Dermis microvascular lymphatic vessel endothelial cell (primary cell): Measurements from ENCODE around the gene NR2F1. TPM values are rescaled to one million over a fixed set of nuclear protein-coding genes. Genes with fewer than 3 reads are reported as not detected.

Experiments used
- DNase-seq, 2 donors: peaks; one replicate each; pipeline versions ENCODE4 v3.0.0 to v3.0.0-alpha.2; 2010; ENCODE audit warnings: low read depth in 2 of 2
- total RNA-seq: library from RNA; depleted of rRNA; stranded (reverse); fragments of >200 nt; gene quantifications from 2 replicates; pipeline ENCODE4 v1.2.1, GENCODE V29; 2014

Gene NR2F1
- total RNA-seq, 1 donor from 2014 or later = 41.5 TPM

GRCh38 chr5:93603793-93604643 is 21.0 kb downstream of the NR2F1 start:
- peak in 1 of 2 donors; percentile 32 for DNase-seq

DNA sequence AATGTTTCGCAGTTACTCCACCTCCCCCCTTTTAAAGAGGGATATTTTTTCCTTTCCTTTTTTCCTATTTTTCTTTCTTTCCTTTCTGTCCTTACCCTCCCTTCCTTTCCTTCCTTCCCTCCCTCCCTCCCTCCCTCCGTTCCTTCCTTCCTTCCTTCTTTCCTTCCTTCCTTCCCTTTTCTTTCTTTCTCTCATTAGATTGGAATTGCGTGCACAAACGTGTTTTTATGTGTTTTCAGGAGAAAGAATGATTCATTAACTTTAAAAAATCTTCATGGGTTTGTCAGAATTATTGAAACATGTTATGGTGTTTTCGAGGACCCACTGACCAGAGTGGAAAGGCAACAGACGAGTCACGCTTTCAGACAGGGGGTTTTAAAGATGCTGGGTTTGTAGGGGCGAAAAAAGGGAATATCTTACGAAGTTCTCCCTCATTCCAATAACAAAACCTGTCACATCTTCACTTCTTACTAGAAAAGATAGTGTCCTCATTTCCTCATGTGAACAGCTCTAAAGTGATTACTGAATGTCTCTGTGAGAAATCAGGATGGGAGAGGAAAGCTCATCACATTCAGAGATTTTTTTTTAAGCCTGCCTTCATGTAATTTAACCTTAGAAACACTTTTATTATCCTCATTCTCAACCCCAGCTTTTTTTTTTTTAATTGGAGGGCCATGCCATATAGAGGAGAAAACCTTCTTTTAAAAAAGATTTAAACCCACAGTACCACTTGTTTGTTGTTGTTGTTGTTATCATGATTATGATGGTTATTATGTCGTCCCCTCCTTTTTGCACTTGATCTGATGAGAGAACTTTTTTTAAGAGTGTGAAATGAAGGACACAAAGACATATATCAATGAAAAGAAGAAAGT is 21.9 kb downstream of the NR2F1 start:
- no peak for DNase-seq

GRCh38 chr5:93606382-93606752 is 23.3 kb downstream of the NR2F1 start:
- DNase-seq = no peak

DNA sequence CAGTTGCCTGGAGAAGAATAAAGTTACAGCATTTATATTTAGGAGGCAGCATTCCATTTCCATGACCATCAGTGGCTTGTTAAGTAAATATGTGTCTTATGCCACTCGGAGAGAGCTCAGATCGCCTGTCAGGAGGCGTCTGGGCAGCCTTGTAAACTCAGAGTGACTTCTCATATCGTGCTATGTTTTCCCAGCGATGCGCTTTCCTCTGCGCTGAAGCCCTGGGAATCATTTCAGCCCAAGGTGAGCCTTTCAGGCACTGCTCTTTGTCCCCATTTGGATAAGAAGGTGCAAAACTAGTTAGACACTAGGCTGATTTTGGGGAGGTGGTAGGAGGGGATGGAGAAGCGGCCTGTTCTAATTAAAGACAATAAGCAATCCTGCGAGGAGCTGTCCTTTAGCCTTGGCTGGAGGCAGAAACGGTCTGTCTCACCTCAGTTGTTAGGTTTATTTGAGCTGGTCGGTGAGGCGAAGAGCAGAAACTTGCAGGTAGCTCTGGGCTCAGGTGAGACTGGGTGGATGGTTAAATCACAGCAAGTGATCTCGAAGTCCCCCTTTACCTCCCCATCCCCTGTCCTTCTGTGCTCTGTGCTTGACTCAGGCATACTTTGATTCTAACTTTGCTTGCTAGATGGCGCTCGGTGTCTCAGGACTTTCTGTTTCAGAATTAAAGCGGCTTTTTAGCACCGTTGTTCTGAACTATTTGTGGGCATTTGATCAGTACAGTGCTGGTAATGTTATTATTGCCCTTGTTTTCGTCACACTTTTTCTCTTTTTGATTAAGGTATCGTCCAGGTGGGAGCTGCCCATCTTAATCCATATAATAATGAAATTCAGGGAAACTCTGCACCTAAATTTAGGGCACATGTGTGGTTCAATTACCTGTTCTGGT is 24.6 kb downstream of the NR2F1 start:
- peak in 1 of 2 donors; percentile 66 for DNase-seq

DNA sequence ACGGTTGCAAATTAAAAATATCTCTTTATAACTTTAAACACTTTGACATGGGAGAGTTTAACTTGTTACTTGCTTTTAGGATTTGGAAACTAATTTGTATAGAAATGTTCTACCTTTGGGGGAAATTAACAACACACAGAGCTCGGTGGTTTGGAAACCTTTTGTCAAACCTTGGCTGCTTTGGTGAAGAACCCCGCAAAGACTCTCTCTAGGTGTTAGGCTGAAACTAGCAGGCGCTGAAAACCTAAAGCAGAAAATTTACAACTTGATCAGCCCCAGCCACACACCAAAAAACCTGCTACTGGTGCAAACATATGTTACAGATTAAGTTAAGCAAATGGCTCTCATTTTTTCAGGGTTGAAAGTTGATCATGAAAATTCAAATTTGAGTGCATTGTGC is 25.8 kb downstream of the NR2F1 start:
- no peak for DNase-seq

DNA sequence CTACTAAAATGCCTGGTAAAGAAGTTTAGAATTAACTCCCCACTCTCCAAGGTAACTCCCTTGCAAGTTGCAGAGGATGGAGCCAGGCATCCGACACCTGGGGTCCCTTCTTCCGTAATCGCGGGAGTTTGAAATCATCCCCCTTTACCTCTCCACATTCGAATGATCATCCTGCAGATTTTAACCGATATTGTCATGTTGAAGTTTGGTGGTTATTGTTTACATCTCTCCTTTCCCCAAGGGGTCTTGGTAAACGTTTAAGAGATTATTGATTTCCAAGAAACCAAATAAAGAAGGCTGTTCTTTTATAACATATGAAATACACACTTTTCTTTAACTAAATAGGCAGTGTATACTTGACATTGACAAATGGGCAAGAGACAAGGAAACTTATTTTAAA is 26.7 kb downstream of the NR2F1 start:
- no peak for DNase-seq

DNA sequence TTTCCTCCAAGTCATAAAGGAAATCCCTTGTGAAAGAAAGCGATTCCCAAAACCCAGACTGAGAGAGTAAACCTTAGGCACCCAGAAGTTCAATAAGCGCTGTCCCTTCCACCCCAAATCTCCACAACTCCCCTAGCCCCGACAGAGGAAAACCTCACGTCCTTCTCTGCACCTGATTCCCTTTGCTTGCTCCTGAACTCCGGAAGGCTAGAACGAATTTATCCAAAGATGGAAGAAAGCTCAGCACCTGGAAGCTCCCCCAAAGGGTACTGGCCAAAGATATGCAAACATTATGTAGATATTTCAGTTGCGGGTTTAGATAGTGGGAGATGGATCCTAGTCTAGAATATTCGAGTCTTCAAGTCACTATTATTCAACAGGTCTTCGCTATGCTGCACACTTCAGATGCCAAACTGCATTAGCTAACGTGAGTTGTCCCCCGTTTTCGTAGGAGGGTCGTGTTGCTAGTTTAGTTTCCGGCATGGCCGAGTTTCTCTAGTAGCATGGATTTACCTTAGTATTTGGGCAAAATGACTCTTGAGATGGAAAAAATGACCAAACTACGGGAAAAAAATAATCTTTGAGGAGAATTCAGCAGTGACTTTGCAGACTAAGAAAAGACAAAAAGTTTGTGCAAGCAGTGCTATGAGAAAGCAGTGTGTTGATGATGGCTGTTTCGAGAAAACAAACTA is 27.7 kb downstream of the NR2F1 start:
- DNase-seq = no peak

DNA sequence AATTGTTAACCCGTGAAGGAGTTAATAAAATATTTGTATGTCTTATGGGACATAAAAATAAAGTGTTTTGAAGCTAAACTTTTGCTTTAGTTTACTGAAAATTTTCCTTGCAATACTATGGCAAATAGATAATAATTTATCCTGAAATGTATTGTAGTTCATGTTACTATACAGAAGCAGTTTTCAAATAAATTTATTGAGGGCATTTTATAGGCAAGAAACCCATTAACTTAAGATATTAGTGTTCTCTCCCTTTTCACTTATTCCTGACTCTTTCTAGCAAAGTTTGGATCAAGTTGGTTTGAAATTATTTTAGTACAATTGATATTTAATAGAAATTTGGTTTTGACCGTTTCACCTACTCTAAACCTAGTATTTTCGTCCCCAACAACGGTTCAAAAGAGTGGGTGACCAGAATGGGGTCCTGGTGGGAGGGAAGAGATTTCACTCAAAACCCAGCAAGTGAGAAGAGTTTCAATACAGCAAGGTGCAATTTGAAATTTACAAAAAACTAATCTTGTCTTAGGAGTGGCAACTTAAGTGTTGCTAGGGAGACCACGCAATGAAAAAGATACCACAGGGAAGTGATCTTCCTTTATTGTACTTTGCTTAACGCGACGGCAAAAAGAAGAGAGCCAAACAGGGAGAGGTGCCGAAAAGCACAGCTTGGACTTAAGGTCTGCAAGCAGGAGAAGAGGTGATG is 28.4 kb downstream of the NR2F1 start:
- DNase-seq = no peak

GRCh38 chr5:93611976-93612854 is 29.2 kb downstream of the NR2F1 start:
- DNase-seq = peak in 1 of 2 donors; percentile 34

GRCh38 chr5:93612855-93613243 is 29.8 kb downstream of the NR2F1 start:
- DNase-seq = no peak

DNA sequence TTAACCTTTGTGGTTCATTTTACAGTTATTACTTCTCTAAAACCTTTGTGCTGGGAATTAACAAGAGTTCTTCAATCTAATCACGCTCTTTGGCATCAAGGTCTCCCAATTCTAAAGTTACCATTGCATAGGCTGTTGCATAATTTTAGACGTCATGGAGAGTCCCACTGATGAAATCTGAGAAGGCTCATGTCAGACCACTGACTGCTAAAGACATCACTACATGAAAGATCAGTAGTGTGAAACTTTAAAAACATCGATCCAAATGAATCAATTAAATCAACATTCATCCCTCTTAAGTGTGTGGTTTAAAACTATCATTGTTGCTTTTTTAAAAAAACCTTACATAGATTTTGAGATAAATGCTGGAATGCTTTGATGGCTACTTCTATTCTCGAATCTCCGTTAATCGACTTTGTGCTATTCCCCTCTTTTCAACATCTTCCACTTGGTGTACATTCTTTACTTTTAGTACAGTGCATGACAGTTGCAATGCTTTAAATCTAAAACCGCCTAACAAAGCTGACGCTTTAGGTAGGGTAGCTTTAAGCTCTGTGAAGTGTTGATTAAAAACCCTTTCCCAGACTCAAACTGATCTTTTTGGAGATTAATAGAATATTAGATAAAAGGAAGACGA is 33.6 kb downstream of the NR2F1 start:
- no peak for DNase-seq

GRCh38 chr5:93620487-93621326 is 37.7 kb downstream of the NR2F1 start:
- DNase-seq = peak; percentile 30 to 75

- DNase-seq = peak; percentile 41 to 85
Observed at GRCh38 chr5:93621327-93621798, 38.3 kb downstream of the NR2F1 start.

DNA sequence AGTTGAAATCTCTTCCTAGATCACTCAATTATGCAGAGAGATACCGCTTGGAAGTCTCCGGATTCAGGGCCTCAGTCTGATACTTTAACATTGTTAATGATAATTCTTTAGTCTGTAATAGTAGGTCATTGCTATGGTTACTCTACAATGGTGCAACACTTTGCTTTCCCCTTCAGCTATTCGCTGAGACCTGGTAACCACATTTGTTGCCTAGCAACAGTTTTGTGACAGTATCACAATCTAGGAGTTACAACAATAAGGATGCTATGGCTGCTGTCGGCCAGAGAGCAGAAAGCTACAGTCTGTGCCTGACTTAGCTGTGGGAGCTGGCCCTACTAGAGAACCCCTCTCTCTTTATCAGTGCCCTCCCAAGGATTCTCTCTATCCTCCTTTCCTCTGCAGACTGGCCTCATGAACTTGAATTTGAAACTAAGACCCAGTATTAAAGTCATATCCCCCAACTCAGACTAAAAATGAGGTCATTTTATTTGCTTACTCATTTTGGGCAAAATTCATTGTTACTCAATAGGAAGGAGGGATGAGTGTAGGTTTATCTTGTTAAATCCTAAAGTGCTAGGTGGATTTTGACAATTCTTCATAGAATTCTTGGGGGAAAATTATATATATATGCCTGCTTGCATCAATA is 39.3 kb downstream of the NR2F1 start:
- peak; percentile 45 to 57 for DNase-seq

- no peak for DNase-seq
Observed at GRCh38 chr5:93623153-93623552, 40.1 kb downstream of the NR2F1 start.

- DNase-seq = no peak
Observed at GRCh38 chr5:93626801-93627200, 43.8 kb downstream of the NR2F1 start.

GRCh38 chr5:93632327-93632726 is 49.3 kb downstream of the NR2F1 start:
- no peak for DNase-seq
